Posterior vena cava (tissue), 2 donors: ENCODE results near the gene CATSPERB. TPM values are rescaled to one million over a fixed set of nuclear protein-coding genes. Genes with fewer than 3 reads are reported as not detected.

Experiments used
- DNase-seq: peaks from one replicate; pipeline ENCODE4 v3.0.0-alpha.2; 2020; ENCODE audit warnings: low spot score
- intact Hi-C, 2 donors: fragments of 100-400 bp; cut with DNase I; formaldehyde crosslinking; loops; one replicate each; pipeline versions ENCODE4 v1.14.1 to v1.14.2; 2022 to 2023
- long read RNA-seq, 2 donors: library from polyadenylated mRNA; unstranded; transcript quantifications; one replicate each; pipeline ENCODE4 v2.0.0, GENCODE V29; 2020 to 2021
- total RNA-seq, 2 donors: library from RNA; stranded (reverse); fragmentation: NEBNext Ultra II Directional; extraction: Animal tissue kit (Norgen Biotek cat#: 25700); gene quantifications; one replicate each; pipeline ENCODE4 v1.2.1, GENCODE V29; 2021
- donor health status: DM: yes; HTN: yes; CAD: no.
- donor health status: DM: yes; HTN: yes; CAD: no.

Gene CATSPERB, protein sequence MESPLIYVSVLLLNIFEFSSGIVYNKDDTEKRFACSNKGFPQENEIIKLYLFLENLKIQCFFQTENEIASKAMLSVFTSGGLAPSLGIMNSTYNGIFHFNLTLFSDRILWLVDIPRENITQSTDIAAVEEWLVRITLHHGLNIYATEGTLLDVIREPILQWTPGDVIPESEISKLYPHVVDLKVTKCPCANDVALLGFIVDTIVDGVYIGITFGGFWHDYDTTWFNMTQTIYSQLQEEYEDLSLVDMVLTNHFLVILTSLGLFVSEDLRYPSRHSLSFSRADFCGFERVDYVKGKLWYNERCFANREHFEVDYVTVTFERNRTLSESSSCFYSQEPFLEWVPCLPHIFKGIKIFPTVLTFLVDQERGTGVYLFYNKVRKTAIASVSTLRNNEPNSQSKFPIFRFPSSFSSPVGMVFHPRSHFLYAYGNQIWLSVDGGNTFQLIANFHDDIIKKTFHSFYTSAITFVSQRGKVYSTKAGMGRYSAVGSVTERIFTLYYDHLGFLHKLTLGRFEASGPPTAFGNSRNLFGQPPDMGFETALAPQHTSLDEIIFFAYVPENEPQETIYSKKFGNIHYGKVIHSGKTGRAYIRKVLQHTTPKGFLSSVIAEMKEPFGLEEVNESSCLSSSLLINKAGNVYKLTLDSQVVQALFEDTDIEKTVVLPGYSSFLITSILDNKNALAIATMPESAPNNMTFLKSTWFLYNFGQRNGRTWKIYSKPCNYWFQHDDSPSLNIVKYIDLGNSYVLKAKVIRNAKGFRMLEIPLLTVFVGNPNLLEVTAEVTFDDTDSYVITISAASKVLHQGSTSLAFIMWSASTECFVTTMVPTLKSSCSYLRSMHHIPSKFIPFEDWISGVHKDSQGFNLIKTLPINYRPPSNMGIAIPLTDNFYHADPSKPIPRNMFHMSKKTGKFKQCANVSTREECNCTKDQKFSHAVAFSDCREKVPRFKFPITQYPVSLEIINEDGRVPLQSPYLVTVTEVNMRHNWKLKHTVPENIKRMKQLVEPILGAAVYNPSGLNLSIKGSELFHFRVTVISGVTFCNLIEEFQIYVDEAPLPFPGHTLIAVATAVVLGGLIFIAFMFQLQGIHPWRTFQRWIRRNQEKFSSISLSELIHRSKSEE
- total RNA-seq: 1 to 10 TPM; 1.2 to 2.4 TPM
- long read RNA-seq, donor 1: 0 reads
- long read RNA-seq, donor 2: 0 reads

DNA sequence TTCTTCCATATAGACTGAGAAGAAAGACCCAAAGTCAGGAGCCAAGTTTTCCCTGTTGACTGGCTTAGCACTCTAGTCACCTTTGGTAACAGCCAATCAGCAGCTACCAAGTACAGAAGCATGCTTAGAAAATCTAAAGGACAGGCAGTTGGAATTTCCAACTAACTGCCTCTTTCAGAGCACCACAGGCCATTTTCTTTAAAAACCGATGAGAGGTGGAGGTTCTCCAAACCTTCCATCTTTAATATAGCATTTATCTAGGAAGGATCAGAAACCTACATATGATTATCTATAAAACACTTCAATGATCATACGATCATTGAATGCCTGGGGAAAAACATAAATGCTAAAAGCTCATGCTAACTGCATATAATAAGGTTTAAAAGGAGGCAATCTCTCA lies at the start of gene CATSPERB:
CATSPERB (minus strand) TSS at position 101 of the 400 bp plus-strand sequence. CDS start 2,607 bp downstream, outside the sequence.
- DNase-seq: no peak

GRCh38 chr14:91780452-91780851 lies 48.6 kb upstream of the CATSPERB start:
- intact Hi-C loops: no loop called here

More for the DNA sequence above, at the start of gene CATSPERB:
- intact Hi-C loops: no loop called here

DNA sequence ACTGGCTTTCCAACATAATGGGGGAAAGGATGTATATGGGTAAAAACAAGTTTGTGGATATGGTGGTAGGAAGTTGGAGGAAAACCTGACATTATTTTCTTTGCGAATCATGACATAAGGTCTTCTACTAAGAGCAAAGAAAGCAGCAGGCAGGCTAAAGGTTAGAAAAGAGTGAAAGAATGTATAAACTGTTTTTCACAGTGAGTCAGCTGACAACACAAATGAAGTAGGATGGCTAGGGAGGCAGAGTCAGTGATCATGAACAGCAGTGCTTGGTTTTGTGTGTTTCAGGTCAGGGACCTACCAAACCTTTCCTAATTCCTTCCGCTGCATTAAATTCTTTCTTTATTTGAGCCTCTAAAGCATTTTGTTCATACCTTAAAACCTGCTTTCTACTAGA lies 46.3 kb upstream of the CATSPERB start:
- DNase-seq: no peak
- intact Hi-C loops: no loop called here

More at GRCh38 chr14:91780452-91780851, 48.6 kb upstream of the CATSPERB start:
- DNase-seq: no peak

DNA sequence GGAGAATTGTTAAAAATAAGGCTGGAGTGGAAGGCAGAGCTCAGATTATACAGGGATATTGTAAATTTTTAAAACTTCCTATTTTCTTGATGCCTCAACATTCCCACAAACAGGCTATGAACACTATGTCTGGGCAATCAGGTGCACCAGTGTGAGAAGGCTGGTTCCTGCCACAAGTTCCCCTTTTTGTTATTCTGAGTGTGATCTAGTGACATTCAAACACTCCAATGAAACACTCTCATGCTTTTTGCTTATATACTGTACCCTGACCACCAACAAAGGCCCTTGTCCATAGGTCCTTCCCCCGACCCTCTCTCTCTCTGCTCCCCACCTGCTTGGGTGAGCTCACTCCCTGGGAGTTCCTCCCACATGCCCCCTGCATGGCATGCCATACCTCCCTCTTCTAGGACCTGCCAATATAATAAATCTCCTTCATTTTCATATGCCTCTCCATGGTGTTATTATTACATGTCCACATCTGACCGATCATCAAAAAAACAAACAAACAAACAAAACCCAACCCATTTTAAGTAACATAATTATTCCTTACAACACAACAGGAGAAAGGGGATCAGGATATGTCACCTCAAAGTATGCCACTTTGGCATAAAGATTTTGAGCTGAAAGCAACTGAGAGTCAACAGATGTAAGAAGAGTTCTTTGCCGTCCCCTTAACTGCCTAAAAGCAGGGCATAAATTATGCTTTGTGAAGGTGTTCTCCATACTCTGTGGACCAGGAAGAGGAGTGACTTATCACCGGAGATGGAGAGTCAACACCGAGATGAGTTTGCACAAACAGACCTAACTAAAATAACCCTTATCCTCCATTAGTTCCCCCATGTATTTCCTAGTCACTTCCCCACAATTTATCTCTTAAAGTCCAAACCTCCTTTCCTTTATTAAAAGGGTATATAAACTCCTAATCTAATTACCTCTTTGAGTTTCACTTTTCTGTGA lies 42.5 kb upstream of the CATSPERB start:
- intact Hi-C loops: no loop called here

DNA sequence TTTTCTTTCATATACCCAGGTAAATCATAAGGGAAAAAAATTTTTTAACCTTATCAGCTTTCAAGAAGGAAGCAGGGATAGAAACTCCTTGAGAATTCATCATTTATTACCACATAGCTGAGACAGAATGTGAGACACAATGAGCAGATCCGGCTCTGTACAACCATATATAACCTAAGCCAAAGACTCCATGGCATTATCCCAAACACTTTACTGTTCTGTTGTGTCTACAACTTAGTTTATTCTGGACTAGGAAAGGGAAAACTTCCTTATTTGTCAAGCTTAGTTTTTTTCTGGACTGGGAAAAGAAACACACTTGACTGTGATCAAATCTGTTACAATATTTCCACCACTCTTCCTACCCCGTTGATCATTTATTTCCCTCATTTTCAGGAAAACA lies 38.3 kb upstream of the CATSPERB start:
- intact Hi-C loops: no loop called here
- no peak for DNase-seq

More for the DNA sequence above, 42.5 kb upstream of the CATSPERB start:
- no peak for DNase-seq

DNA sequence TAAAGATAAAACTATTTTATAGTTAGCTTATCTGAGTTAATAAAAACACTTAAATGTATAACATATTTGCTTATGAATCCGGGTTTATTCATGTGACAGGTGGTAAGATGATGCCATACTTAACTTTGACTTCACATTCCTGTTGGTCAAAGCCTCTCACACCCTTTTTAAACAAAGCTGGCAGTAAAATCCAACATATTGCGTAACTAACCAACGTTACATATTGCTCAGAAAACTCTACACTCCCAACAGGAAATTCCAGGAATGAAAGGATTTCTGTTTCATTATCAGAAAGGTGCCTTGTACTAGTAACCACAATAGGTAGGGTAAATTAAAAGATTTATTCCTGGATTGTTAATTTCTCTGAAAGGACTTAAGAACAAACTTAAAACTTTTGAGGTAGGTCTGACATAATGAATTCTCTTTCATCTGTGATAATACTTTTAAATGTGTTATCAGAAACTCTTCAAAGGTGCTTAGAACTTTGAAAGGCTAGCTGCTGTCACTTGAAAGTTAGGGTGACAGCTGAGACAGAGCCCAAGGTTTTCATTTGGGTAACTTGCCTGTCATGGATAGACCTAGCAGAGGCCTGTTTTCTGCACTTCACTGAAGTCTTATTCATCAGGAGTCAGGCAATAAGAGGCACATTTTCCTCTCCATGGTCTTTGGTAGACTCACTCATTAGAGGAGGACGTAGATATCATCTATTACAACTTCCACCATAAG lies 23.8 kb upstream of the CATSPERB start:
- no peak for DNase-seq
- intact Hi-C loops: no loop called here

DNA sequence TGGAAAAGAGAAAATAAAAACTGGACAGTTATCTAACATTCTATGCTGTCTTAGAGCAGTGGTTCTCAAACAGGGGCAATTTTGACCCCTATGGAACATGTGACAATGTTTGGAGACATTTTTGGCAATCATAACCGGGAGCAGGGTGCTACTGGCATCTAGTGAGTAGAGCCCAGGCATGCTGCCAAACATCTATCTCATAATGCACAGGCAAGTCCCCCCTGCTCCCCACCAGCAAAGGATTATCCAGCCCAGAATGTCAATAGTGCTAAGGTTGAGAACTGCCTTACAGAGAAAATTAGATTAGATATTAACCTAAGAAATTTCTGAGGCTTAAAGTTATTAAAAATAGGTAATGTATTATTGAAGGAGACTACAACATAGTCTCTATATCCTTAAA lies 22.9 kb upstream of the CATSPERB start:
- no peak for DNase-seq
- intact Hi-C loops: no loop called here

DNA sequence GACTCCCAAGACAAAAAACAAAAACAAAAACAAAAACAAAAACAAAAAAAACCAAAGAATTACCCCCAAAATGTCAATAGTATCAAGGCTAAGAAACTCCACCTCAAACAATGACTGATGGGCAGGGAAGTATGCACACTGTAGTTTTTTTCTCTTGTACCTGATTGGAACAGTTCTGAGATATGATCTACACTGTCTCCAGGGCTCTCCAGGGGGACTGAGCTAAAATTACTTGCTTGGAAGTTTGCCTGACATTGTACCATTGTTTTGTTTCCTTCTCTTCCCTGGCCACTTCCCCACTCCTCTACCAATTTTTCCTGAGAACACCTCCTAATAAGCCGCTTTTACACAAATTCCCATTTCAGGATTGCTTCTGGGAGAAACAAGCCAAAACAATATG lies 22.3 kb upstream of the CATSPERB start:
- DNase-seq: no peak
- intact Hi-C loops: no loop called here

DNA sequence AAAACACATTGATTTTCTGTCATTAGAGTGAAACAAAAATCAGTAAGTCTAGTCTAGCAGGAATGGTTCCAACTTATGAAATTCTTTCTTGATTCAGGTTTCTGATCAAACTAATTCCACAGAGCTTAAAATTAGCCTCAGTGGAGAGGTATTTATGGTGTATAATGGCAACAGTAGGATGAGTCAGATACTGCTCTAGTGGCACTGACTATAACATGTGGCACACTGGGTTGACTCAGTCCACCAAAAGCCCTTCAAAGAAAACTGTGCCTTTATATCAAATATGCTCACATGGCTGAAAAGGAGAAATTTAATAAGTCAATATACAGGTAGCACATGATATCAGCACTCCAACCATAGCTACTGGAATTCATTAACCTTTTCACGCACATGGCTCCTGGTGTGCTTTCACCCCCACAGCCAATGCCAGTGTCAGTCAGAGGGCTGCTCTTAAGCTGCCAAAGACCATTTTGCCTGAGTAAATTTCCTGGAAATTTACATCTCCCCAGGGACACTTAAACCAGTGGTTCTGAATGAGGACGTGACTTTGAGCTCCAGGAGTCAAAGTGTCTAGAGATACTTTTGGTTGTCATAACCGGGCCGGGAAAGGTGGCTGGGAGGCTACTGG lies 21.7 kb upstream of the CATSPERB start:
- intact Hi-C loops: no loop called here
- no peak for DNase-seq

- DNase-seq: no peak
- intact Hi-C loops: no loop called here
Measured at GRCh38 chr14:91752961-91753360, 21.1 kb upstream of the CATSPERB start.

DNA sequence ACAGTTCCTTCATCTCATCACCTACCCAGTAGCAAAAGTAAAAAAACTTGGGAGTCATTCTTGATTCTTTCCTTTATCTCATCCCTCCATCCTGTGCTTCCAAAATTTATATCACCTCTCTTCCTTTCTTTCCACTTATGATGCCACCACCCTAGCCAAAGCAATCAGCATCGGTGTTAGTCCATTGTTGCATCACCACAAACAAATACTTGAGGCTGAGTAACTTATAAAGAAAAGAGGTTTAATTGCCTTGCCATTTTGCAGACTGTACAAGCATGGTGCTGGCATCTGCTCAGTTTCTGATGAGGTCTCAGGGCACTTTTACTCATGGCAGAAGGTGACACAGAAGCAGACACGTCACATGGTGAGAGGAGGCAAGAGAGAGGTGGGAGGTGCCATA lies 19.8 kb upstream of the CATSPERB start:
- intact Hi-C loops: no loop called here
- DNase-seq: no peak

DNA sequence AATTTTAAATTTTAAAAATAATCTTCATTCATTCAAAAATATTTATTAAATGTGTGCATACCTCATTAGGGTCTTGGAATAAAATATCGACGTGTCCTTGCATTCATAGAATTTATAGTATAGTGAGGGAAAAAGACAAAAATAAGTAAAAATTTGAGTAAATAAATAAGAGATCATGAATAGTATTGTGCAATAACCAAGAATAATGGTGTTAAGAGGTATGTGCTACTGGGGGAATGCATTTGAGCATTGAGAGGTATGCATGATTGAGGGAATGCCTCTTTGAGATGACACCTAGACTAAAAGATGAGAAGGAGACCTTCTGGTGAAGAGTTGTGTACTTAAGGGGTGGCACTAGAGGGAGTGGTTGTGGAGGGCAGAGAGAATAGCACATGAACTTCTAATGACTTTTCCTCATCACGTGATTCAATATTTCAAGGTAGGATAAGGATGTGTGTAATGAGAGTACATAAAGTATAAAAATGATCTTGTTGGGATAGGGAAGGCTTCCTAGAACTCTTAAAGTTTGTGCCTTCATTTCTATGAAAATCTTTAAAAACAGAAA lies 18.8 kb upstream of the CATSPERB start:
- intact Hi-C loops: no loop called here
- DNase-seq: no peak

DNA sequence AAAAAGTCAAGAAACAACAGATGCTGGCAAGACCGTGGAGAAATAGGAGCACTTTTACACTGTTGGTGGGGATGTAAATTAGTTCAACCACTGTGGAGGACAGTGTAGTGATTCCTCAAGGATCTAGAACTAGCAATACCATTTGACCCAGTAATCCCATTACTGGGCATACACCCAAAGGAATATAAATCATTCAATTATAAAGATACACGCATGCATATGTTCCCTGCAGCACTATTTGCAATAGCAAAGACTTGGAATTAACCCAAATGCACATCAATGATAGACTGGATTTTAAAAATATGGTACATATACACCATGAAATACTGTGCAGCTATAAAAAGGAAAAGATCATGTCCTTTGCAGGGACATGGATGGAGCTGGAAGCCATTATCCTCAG lies 18.0 kb upstream of the CATSPERB start:
- no peak for DNase-seq
- intact Hi-C loops: no loop called here

GRCh38 chr14:91748049-91748448 lies 16.2 kb upstream of the CATSPERB start:
- no peak for DNase-seq
- intact Hi-C loops: no loop called here

DNA sequence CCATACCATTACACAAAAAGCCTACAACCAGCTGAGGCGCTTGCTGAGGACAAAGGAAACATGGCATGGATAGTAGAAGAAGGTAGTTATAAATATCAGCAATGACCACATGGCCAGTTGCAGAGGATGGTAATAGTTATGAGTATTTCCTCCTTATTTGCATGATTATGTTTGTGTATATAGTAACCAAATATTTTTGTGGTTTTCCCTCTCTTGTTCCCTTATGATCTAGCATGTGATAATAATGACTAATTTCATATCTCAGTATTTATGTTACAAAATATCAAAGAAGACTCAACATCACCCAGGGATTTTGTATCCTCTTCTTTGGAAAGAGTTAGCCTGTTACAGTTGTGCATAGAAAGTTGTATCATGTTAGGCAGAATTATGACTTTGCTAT lies 13.5 kb upstream of the CATSPERB start:
- no peak for DNase-seq
- intact Hi-C loops: no loop called here

DNA sequence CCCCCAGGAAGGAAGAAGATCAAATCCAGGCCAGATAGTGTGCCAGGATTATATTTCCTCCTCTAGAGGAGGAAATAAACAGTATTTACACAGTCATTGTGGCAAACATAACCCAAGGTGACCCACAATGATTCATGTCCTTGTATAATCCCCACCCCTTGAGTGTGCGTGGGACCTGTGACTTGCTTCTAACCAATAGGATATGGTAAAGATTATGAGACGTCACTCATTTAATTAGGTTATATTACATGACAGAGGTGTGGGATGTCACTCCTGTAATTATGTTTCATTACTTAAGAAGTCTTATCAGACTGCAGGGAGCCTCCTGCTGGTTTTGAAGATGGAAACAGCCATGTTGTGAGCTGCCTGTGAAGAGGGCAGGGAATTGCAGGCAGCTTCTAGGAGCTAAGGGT lies 12.2 kb upstream of the CATSPERB start:
- DNase-seq: no peak
- intact Hi-C loops: no loop called here

GRCh38 chr14:91743305-91743653 lies 11.4 kb upstream of the CATSPERB start:
- intact Hi-C loops: no loop called here
- DNase-seq: no peak
